ENCODE measurements around the gene WRNIP1.

DNA sequence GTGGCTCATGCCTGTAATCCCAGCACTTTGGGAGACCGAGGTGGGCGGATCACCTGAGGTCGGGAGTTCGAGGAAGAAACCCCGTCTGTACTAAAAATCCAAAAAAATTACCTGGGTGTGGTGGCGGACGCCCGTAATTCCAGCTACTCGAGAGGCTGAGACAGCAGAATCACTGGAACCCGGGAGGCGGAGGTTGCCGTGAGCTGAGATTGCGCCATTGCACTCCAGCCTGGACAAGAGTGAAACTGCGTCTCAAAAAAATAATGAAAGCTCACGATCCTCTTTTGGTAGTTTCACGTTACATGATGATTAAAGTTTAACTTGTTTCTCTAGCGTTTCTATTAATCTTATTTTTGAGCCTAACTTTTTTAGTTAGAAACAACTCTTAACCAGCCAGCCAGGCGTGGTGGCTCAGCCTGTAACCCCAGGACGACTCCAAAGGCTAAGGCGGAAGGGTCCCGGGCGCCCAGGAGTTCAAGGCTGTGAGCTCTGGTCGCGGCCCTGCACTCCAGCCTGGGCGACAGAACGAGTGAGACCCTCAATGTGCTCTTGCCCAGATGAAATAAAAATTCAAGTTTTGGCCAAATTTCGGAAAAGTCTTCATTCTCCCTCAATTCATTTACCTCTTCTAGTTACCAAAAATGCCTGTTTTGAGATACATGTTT is 1.2 kb upstream of the WRNIP1 start:
- no peak for TF ChIP-seq CTCF (IDR thresholded peaks at IDR 0.05 in 8 of 11, conservative IDR thresholded peaks at IDR 0.05 in 3 of 11)
- TF ChIP-seq POLR2A (IDR thresholded peaks at IDR 0.05) = no peak
- TF ChIP-seq POLR2AphosphoS5 (IDR thresholded peaks at IDR 0.05) = no peak

All from spleen (tissue), 7 donors.